Duodenal mucosa (tissue), 2 donors: ENCODE measurements around the gene CCDC177.

Source experiments
- H3K27ac ChIP-seq: one replicate; pipeline ENCODE4 v1.7.0; 2013; ENCODE audit warnings: low read depth, low read length
- H3K27me3 ChIP-seq, 2 donors: one replicate each; pipeline ENCODE4 v1.7.0; 2013; ENCODE audit warnings: low read length in 2 of 2, control low read depth in 1 of 2; ENCODE audit not compliant: insufficient read depth in 2 of 2, control insufficient read depth in 1 of 2
- H3K36me3 ChIP-seq, 2 donors: one replicate each; pipeline ENCODE4 v1.7.0; 2013; ENCODE audit warnings: low read length in 2 of 2, control low read depth in 1 of 2; ENCODE audit not compliant: insufficient read depth in 2 of 2, control insufficient read depth in 1 of 2
- H3K4me1 ChIP-seq, 2 donors: one replicate each; pipeline ENCODE4 v1.7.0; 2013; ENCODE audit warnings: low read length in 2 of 2, control low read depth in 1 of 2; ENCODE audit not compliant: insufficient read depth in 2 of 2, control insufficient read depth in 1 of 2
- H3K4me3 ChIP-seq, 2 donors: one replicate each; pipeline ENCODE4 v1.7.0; 2013; ENCODE audit warnings: low read length in 2 of 2, low read depth in 1 of 2
- H3K9ac ChIP-seq, 2 donors: one replicate each; pipeline ENCODE4 v1.7.0; 2013; ENCODE audit warnings: low read length in 2 of 2, low read depth in 1 of 2
- H3K9me3 ChIP-seq, 2 donors: one replicate each; pipeline ENCODE4 v1.7.0; 2013; ENCODE audit warnings: low read length in 2 of 2, control low read depth in 1 of 2; ENCODE audit not compliant: control insufficient read depth in 1 of 2

CCDC177 gene

DNA sequence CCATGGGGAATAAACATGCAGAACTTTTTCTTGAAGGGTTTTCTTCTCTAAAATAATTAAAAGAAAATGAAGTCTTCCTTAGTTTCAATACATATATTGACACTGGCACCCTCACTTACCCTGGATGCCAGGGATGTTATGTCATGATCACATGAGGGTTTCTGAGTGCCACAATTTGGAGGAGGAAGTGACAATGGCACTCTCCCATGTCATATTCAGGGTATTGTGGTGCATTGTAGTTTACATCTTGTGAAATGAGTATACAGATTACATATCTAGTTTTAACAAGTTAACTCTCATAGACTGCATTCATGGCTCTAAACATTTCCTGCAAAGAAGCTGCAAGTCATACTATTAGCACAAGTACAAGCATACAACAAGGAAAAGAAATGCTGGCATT, 37.7 kb downstream of the CCDC177 start:
- no peaks in the 10 kb centered on the region for H3K4me1 ChIP-seq
- H3K4me3 ChIP-seq: no peak overlapping the region
- H3K9me3 ChIP-seq: no peaks in the 10 kb centered on the region
- no peaks in the 10 kb centered on the region for H3K27me3 ChIP-seq
- H3K36me3 ChIP-seq: no peaks in the 10 kb centered on the region
- no peak overlapping the region for H3K27ac ChIP-seq
- H3K9ac ChIP-seq: no peak overlapping the region

DNA sequence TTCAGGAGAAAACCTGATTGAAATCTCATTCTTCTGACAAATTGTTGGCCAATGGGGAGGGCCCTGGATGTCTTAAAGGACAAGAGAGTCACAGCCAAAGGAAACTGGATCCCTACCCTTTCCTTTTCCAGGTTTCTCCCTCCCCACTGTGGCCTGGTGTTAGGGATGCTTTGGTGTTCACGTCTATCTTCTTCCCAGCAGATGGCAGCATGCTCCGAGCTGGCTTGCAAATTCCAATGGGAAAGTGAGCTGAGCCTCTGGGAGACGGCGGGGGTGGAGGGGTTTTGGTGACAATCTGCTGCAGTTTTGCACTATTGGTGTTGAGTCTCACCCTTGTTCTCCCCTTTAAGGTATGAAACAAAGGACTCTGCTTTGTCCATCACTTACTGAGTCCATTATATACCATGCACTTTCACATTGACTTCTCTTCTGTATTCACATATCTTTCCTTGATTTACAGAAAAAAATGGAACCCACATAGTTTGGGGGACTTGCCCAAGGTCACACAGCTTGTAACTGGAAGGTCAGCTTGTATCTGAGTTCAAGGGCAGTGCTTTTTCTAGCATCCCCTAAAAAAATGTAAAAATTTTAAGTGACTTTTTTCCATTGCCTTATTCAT, 39.3 kb downstream of the CCDC177 start:
- Histone ChIP-seq H3K9ac (no peak overlapping the region), H3K4me3 (no peak overlapping the region), H3K4me1 (no peaks in the 10 kb centered on the region), H3K9me3 (no peaks in the 10 kb centered on the region), H3K27ac (no peak overlapping the region), H3K27me3 (no peaks in the 10 kb centered on the region), H3K36me3 (no peaks in the 10 kb centered on the region)

DNA sequence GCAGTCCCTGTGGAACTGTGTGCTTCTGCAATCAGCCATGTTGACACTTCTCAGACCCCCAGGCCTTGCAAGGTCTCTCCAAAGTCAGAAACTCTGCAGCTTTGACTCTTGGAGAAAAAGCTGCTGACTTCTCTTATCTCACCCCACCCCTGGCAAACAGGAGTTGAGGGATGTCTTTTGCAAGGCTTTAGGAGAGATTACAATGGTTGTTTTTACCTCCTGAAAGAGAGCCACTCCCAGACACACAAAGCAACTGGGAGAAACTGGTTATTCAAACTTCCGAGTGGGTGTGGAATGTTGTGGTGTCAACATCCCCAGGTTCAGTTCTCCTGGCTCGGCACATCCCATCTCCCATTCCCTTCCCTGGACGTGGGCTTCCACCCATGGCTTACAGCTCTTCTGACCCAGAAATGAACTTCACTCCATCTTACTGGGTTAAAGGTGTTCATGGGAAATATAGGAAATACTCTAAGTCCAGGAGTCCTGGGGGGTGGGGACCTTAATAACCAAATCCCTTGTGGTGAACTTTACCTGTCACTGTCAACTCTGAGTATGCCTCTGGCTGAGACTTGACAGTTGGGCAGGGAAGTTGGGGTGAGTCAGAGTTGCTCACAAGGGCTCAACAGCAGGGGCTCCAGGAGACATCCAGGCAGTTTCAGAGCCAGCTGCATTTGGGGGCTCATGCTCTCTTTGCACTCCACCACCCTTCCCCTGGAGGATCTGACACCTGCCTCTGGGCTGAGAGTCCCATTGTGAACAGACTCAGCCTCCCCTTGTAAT, 41.9 kb downstream of the CCDC177 start:
- no peaks in the 10 kb centered on the region for H3K27me3 ChIP-seq
- no peaks in the 10 kb centered on the region for H3K9me3 ChIP-seq
- no peak overlapping the region for H3K4me3 ChIP-seq
- H3K4me1 ChIP-seq: no peaks in the 10 kb centered on the region
- H3K36me3 ChIP-seq: no peaks in the 10 kb centered on the region
- no peak overlapping the region for H3K27ac ChIP-seq
- no peak overlapping the region for H3K9ac ChIP-seq

DNA sequence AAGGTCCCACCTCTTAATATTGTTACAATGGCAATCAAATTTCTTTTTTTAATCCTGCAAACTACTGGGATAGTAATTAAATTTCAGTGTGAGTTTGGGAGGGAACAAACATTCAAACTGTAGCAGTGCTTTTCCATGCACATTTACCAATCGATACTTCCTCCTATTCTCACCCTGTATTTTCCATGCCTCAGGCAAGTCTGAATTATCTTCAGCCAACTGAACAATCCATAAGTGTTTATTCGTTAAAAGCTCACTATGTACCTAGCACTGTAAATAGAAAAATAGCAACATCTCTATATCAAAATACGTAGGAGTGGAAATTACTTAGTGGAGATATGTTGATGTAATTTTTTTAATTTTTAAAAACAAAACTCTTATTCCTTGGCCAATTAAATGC, 43.5 kb downstream of the CCDC177 start:
- no peak overlapping the region for H3K27ac ChIP-seq
- no peaks in the 10 kb centered on the region for H3K9me3 ChIP-seq
- no peaks in the 10 kb centered on the region for H3K36me3 ChIP-seq
- H3K27me3 ChIP-seq: no peaks in the 10 kb centered on the region
- no peak overlapping the region for H3K9ac ChIP-seq
- no peak overlapping the region for H3K4me3 ChIP-seq
- no peaks in the 10 kb centered on the region for H3K4me1 ChIP-seq

DNA sequence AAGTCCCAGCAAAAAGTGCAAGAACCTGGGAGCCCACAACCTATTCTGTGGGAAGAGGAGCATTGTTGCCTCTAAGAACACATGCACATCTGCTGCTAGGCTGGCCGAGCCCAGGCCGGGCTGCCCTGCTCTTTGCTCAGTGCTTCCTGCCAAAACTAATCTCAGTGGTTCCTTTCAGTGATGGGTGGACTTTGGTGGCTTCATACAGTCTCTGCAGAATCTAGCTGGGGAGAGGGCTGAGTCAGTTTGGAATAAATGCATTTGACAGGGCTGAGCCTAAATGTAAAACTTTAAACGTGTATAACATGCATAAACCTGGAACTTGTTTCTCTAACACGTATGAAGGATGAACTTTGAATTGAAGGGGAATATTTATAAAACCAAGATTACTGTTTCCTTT, 44.6 kb downstream of the CCDC177 start:
- H3K4me3 ChIP-seq: no peak overlapping the region
- H3K36me3 ChIP-seq: no peaks in the 10 kb centered on the region
- no peaks in the 10 kb centered on the region for H3K4me1 ChIP-seq
- H3K27me3 ChIP-seq: no peaks in the 10 kb centered on the region
- no peaks in the 10 kb centered on the region for H3K9me3 ChIP-seq
- no peak overlapping the region for H3K27ac ChIP-seq
- no peak overlapping the region for H3K9ac ChIP-seq

DNA sequence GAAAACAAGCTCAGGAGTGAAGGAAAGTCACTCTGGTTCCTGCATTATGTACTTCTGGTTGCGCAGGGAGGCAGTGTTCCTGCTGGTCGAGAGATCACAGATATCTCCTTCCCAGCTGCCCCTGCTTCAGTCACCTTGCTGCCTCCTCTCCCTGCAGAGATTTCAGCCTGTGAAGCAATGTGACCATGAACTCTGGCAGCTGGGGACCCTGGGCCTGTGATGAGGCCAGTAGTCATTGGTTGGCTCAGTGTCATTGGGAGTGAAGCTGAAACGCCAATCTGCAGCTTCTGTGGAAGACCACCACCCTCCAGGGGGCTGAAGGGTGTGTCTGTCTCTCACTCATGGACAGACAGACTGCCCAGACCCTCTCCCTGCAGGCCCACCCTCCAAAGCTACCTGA, 45.1 kb downstream of the CCDC177 start:
- no peaks in the 10 kb centered on the region for H3K36me3 ChIP-seq
- H3K27ac ChIP-seq: no peak overlapping the region
- H3K9me3 ChIP-seq: no peaks in the 10 kb centered on the region
- no peak overlapping the region for H3K4me3 ChIP-seq
- H3K4me1 ChIP-seq: no peaks in the 10 kb centered on the region
- no peaks in the 10 kb centered on the region for H3K27me3 ChIP-seq
- no peak overlapping the region for H3K9ac ChIP-seq

DNA sequence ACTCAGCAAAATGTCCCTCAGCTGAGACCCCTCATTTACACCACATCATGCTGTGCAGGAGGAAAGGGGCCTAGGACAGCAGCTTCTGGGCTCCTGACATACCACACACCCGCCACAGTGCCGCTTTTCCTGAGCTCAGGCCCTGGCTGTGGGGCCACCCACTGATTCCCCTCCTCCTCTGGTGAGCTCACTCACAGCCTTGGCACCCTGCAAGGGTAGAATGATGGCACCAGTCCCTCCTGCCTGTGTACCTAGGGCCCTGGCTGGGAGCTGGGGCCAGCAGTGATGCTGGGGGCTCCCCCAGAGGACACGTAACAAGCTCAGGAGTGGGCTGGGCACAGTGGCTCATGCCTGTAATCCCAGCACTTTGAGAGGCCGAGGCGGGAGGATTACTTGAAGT, 45.7 kb downstream of the CCDC177 start:
- Histone ChIP-seq H3K27ac (no peak overlapping the region), H3K4me3 (no peak overlapping the region), H3K4me1 (no peaks in the 10 kb centered on the region), H3K9ac (no peak overlapping the region), H3K36me3 (no peaks in the 10 kb centered on the region), H3K27me3 (no peaks in the 10 kb centered on the region), H3K9me3 (no peaks in the 10 kb centered on the region)

DNA sequence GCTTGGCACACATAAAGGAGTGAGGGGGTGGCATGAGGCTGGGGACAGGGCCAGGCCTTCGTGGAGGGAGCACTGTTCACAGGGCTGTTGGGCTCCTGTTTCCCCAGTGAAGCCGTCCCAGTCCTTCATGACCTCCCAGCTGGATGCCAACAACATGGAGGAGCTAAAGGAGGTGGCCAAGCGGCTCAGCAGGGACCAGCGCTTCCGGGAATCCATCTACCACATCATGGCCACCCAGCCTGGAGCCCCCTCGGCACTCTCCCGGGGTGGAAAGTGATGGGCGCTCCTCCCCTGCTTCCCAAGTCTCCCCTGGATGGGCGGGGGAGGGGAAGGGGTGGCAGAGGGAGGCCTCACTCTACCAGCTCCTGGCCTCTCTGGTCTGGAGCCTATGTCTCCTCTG, 46.5 kb downstream of the CCDC177 start:
- H3K9me3 ChIP-seq: no peaks in the 10 kb centered on the region
- no peak overlapping the region for H3K4me3 ChIP-seq
- H3K9ac ChIP-seq: no peak overlapping the region
- H3K4me1 ChIP-seq: no peaks in the 10 kb centered on the region
- no peaks in the 10 kb centered on the region for H3K36me3 ChIP-seq
- no peak overlapping the region for H3K27ac ChIP-seq
- H3K27me3 ChIP-seq: no peaks in the 10 kb centered on the region

DNA sequence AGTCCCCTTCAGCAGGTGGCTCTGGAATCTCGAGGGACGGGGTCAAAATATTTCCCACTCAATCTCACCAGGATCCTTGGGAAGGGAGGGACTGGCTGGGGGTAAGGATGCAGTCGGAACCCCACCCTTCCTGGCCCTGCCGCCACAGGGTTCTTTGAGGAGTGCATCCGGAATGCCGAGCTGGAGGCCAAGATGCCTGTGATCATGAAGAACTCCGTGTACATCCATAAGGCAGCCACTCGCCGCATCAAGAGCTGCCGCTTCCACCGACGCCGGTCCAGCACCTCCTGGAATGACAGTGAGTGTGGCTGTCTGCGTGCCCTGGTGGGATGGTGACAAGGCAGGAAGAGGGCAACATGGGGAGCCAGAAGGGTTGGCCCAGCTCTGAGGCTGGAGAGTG, 47.0 kb downstream of the CCDC177 start:
- Histone ChIP-seq H3K4me1 (no peaks in the 10 kb centered on the region), H3K4me3 (no peak overlapping the region), H3K27me3 (no peaks in the 10 kb centered on the region), H3K9me3 (no peaks in the 10 kb centered on the region), H3K27ac (no peak overlapping the region), H3K36me3 (no peaks in the 10 kb centered on the region), H3K9ac (no peak overlapping the region)

DNA sequence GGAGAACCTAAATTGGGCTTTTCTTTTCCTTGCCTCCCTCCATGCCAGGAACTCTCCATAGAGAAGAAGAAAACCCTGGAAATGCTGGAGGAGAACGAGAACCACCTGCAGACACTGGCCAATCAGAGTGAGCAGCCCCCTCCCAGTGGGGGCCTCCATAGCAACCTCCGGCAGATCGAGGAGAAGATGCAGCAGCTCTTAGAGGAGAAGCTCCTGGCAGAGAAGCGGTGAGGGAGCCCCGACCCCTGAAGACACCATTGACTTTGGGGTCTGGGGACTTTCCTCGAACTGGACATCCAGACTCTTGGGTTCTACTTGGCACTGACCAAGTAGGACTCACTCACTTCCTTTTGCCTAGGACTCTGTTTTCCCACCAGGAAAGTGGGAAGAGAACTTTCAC, 48.8 kb downstream of the CCDC177 start:
- Histone ChIP-seq H3K27me3 (no peaks in the 10 kb centered on the region), H3K9ac (no peak overlapping the region), H3K36me3 (no peaks in the 10 kb centered on the region), H3K4me1 (no peaks in the 10 kb centered on the region), H3K9me3 (no peaks in the 10 kb centered on the region), H3K27ac (no peak overlapping the region), H3K4me3 (no peak overlapping the region)
